Stimulated activated naive CD4-positive, alpha-beta T cell (primary cell): ENCODE data around the gene RHOBTB1.
"Not testable (repeated sequence)": the region's sequence is repeated elsewhere in the genome, so short reads cannot be mapped to it uniquely, and the experiment has no call there.

Source experiments
- DNase-seq, 6 experiments: peaks; one replicate each; lab custom pipeline; 2025; lab: John Stamatoyannopoulos, UW

The RHOBTB1 gene

GRCh38 chr10:60906825-60907224 is 37.2 kb downstream of the RHOBTB1 start:
- DNase-seq = not testable (repeated sequence)

- no peak for DNase-seq
Observed at GRCh38 chr10:60906411-60906810, 37.6 kb downstream of the RHOBTB1 start.

DNA sequence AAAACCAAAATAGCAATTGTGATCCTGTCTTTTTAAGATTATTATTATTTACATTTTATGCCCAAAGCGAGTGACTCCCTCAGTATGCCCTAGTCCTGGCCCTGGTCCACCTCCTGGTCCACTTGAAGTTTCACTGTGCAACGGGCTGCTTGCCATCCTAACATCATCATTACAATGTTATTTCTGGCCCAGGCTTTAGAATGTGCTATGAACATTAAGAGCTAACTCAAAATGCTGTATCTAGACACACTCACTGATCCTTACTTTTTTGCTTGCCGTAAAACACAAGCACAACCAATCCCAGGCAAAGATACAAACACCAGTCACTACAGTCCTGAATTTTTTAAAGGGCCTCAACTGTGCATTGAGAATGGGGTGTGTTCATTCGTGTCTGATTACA is 38.4 kb downstream of the RHOBTB1 start:
- no peak for DNase-seq

DNA sequence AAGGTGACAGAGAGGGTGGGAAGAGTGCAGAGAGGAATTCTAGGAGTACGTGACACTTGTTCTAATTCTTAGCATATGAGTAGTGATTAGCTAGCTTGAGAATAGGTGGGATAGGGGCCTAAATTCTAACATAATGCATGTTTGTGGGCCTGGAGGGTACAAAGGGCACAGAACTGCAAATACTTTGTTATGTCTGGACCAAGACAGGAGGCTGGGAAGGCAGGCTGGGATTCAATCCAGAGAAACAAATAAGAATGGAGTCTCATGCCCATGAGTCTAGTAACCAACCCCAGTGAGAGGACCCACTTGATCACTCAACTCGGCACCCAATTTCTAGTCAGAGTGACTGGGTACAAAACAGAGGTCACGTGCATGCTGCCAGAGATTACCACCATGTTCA is 40.9 kb downstream of the RHOBTB1 start:
- no peak for DNase-seq

DNA sequence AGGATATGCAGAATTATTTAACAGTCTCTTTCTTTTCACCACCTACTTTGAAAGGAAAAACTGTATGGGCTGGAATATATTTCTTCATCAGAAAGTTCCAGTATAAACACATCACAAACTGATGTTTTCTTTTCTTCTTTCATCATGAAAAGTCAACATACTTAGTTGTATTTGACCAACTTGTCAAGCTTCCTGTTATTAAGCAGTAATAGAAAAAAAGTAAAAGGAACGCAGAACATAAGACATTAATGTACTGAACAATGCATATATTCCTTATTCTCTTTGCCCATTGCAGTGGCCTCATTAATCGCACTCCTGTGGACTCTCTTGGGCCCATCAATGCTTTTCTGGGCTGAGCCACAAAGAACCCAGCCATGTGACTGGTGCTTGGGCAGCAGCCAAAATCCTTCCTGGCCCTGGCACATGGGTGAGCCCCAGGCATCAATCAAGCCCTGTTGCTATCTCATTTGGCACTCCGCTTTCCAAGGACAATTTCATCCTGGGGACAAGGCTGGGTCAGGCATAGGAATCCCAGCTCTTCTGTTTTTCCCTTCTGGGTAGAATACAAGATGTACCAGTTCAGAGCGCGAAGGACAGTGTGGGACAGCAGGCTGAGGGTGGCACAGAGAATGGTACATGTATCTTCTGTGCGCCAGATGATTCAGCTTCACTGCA is 42.3 kb downstream of the RHOBTB1 start:
- no peak for DNase-seq

DNA sequence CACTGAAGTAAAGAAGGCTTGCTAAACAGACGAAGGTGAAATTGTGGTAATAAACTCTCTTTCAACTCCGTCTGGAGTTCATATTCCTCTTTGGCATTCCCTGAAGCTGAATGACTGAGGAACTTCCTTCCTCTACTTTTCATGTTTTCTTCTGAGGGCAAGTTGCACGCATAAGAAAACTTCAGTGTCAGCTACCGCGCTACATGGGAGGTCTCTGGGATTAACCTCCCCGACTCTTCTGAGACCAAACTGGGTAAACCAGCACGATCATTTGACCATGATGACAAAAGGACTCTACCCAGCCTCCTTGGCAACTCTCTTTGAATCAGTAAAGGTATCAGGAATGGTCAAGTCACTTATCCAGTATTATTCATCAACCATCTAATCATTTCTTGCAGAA is 44.7 kb downstream of the RHOBTB1 start:
- DNase-seq = no peak

DNA sequence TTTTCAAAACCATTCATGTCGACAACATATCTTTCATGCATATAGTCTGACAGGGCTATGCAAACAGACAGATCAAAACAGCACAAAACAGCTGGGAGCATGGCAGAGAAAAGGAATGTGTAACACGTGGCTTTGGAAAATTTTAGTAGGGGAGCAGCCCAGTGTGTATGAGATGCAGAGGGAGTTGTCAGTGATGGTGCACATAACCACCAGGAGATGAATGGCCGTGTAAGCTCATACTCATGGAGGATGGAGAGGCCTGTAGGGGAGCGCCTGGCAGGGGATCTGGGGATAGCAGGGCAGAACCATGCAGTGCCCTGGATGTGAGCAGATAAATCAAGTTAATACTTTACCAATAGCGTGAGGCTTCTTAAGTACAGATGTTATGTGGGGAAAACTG is 45.7 kb downstream of the RHOBTB1 start:
- DNase-seq = no peak

- DNase-seq = no peak
Observed at GRCh38 chr10:60896810-60897209, 47.2 kb downstream of the RHOBTB1 start.

GRCh38 chr10:60896033-60896432 is 48.0 kb downstream of the RHOBTB1 start:
- DNase-seq = no peak

- no peak for DNase-seq
Observed at GRCh38 chr10:60894786-60895185, 49.2 kb downstream of the RHOBTB1 start.

GRCh38 chr10:60893231-60893630 is 50.8 kb downstream of the RHOBTB1 start:
- no peak for DNase-seq

DNA sequence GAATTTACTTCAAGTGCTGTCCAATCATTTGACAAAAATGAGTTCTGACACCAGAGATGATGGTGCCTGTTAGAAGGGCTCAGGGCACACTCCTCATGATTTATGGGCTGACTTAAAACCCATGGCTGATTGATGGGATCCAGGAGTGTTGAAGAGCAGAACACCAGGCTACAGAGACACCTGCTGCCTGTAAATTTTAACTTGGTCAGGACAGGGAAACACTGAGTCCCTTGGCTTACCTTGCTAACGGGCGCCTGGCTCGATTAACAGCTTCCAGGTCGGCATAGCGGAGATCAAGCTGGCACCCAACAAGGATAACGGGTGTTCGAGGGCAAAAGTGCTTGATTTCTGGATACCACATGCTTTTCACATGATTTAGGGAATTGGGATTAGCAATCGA is 51.4 kb downstream of the RHOBTB1 start:
- DNase-seq = no peak

- DNase-seq = no peak
Observed at GRCh38 chr10:60890811-60891210, 53.2 kb downstream of the RHOBTB1 start.

- DNase-seq = no peak
Observed at GRCh38 chr10:60883187-60883586, 60.8 kb downstream of the RHOBTB1 start.

DNA sequence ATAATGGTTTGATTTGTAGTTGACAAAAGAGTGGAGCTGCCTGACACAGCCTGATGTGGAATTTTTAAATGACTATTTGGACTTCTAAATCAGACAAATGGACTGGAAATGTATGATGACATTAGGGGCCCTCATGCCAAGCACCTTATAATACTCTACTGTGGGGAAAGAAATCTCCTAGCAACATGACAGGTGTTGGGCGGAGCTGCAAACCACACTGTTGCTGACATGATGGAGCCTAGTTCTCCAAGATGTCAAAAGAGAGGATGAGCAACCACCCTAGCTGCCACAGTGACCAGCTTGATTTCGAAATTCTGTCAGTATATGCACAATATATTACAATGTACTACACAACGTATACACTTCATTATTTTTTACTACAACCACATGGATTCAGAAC is 65.8 kb downstream of the RHOBTB1 start:
- DNase-seq = no peak

DNA sequence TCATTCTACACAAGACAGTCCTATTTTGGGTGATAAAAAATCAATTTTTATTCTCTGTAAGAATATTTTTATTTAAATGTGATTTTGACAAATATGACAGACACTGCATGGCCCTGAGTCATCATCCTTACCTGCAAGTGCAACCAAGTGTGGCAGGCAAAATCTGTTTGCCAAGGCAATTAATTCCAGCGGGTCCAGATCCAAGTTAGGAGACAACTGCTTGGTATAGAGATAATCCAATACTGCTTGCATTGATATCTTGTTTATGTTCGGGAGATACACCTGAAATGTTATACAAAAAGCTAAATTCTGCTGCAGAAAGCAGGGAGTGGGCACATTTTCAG is 66.2 kb downstream of the RHOBTB1 start:
- DNase-seq = no peak

DNA sequence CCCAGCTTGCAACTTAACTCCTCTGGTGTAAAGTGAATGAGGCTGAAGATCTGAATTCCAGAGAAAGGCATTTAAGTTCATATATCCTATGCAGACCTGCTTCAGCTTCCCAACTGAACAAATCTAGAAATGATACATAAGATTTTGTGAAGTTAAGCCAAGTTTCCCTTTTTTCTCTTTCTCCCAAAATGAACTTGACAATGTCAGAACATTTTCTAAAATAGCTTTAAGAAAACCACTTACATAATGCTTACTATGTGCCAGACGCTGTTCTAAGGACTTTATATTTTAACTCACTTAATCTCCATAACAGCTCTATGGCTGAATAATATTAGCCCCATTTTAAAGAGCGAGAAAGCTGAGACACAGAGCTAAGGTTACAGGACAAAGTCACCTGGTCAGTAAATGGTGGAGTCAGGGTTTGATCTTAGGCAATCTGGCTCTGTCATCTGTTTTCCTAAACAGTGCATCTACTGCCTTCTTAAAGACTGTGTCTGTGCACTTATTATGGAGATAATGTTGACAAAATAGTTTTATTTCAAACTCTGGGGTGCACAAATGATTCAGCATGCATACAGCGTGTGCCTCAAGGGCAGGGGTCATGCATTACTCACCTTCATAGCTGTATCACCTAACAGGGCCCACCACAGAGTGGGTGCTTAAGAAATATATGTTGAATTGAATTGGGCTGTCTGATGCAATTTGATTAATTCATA is 66.8 kb downstream of the RHOBTB1 start:
- DNase-seq = no peak

- DNase-seq = no peak
Observed at GRCh38 chr10:60873758-60874157, 70.2 kb downstream of the RHOBTB1 start.

DNA sequence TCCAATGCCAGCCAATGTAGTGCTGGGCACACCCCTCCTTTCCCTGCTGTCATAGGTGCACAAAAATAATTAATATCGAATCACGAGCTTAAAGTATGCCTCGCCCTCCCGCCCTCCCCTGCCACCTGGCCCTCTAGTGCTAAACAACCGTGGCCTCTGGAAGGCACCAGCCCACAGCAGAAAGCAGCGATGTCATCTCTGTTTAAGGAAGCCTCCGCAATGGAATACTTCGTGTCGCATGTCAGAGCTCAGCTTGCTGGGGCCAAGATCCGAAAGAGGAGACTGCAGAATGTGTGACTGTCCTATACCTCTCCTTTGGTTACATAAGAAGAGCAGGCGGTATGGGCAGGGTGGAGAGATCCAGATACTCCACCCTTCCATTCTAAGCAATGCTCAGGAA is 71.5 kb downstream of the RHOBTB1 start:
- no peak for DNase-seq

GRCh38 chr10:60871215-60871614 is 72.8 kb downstream of the RHOBTB1 start:
- DNase-seq = no peak

DNA sequence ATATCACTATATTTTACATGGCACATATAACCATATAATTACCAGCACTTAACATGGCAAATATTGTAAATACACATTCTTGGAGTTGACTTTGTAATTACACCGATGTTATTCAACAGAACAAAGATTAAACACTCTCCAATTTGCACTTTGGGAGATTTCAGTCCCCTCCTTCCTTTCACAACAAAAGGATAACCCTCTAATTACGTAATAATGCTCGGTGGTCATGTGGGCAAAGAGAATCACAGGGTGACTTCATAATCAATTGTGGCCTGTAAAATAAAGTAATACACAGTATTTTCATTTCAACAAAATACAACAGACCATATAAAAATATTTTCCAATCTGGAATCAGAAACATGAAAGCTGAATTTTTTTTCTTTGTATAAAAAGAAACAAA is 73.2 kb downstream of the RHOBTB1 start:
- no peak for DNase-seq

- no peak for DNase-seq
Observed at GRCh38 chr10:60870416-60870728, 73.6 kb downstream of the RHOBTB1 start.

DNA sequence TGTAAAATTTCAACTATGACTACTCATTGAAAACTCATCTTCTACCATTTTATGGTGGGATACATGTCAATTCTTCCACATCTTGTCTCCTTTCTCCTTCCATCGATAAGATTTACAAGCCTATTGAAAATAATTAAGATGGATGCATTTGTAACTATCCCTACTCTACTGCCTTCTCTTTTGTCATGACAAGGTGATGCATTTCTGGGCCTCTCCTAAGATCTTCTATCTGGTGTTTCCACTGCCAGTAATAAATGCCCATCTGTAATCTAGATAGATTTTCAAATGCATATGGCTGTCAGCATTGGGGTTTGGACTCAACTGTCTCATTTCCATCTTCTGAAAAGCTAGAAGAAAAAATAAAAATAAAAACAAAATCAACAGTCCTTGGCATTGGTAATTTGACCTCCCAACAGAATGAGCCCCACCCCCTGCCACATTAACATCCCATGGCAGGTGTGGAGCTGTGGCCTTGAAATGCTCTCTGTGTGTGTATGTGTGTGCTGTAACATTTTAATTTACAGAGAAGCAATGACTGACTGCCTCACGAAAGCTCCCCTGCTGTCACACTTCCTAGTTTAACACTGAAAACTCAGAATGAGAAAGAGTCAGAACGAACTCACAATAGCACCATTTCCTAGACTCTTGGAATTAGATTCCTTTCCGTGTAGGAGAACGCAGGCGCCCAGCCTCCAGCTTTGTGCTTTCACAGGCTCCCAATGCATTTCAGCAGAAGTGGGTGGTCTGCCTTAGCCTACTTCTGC is 74.2 kb downstream of the RHOBTB1 start:
- DNase-seq = no peak
